Activated naive CD4-positive, alpha-beta T cell treated with anti-CD3 and anti-CD28 coated beads, Interleukin-2, amount 10 ng/mL, durations not matched to agents 7 days and 5 days (primary cell): Measurements from ENCODE around the gene CHD6.
A peak's percentile ranks its signal among the peaks of the same experiment; 100 is the strongest.

Experiments used
- CTCF ChIA-PET: fragments of 350-600 bp; sonication (Branson Sonifier 250); formaldehyde crosslinking; loops from one replicate; lab custom pipeline; 2021; ENCODE audit warnings: antibody characterized with exemption; lab: Charles Lee
- DNase-seq: peaks from one replicate; pipeline ENCODE4 v3.0.0-alpha.2; 2020
- H3K27ac Mint-ChIP-seq: one replicate; pipeline ENCODE4 v1.8.0; 2021; ENCODE audit warnings: mild to moderate bottlenecking, moderate library complexity, mixed read lengths
- H3K27me3 Mint-ChIP-seq: one replicate; pipeline ENCODE4 v1.8.0; 2021; ENCODE audit warnings: mild to moderate bottlenecking, mixed read lengths
- H3K36me3 Mint-ChIP-seq: one replicate; pipeline ENCODE4 v1.8.0; 2021; ENCODE audit warnings: mixed read lengths
- H3K4me1 Mint-ChIP-seq: one replicate; pipeline ENCODE4 v1.8.0; 2021; ENCODE audit warnings: mixed read lengths
- H3K4me3 Mint-ChIP-seq: one replicate; pipeline ENCODE4 v1.8.0; 2021; ENCODE audit warnings: mild to moderate bottlenecking, moderate library complexity, mixed read lengths
- H3K9me3 Mint-ChIP-seq: one replicate; pipeline ENCODE4 v1.8.0; 2021; ENCODE audit warnings: mixed read lengths

The CHD6 gene

DNA sequence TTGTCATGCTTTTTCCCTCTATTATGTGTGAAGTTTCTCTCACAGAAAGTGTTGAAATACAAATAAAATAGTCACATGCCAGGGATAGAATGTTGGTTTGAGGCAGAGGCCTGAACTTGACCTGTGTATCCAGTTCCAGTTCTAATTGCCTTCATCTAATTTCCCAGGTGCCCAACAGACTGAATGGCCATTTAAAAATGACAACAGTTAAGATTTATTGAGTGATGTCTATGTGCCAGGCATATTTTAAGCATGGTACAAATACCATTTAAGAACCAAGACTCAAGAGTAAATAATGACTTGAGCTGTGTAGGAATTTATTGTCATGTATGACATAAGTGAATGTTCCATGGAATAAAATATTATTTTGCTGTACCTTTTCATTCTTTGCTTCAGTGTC, 163.9 kb downstream of the CHD6 start:
- Mint-ChIP-seq H3K36me3 (peaks cover 50% of the 10 kb centered on the region), H3K4me3 (no peak overlapping the region), H3K9me3 (no peaks in the 10 kb centered on the region), H3K27me3 (no peaks in the 10 kb centered on the region), H3K4me1 (no peaks in the 10 kb centered on the region), H3K27ac (no peak overlapping the region)
- DNase-seq = no peak
- CTCF ChIA-PET = no interaction called here

DNA sequence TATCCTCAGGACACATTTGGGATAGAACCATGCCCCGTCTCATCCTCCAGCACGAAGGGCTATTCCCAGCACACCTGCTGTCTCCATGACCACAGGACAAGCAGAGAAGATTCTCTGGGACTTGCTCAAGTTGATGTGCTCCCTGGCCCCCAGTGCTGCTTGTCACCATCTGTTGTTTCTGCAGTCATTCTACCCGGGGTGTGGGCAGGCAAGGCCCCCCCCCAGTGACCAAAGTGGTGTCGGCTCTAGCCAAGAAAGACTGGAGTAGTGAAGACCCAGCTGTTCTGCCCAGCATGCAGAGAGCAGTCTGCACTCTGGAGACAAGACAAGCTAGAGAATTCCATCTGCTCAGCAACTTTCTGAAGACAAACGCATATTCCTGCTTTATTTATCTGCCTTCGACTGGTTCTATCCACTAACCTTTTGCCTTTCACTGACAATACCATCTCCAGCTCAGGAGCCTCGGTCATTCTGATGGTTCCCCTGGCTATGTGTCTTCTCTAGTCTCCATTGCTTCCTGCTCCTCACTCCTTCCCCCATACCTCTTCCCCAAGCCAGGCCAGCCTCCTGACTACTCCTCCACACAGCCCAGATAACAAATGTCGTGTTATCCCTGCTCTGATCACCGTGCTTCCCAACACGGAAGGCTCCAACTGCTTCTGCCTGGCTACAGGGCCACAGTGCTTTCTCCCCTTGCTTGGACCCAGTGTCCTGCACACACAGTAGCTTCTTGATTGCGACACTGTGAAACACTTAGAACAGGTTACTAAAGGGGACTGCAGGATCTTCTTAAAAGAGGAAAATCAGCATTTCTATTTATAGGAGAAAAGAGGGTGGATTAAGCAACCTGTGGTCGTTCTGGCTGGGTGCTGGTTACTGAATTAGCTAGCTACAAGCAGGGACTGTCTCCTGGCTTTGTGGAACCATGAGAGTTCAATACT, 164.9 kb downstream of the CHD6 start:
- CTCF ChIA-PET = no interaction called here
- peaks cover 50% of the 10 kb centered on the region for H3K36me3 Mint-ChIP-seq
- H3K27ac Mint-ChIP-seq = no peak overlapping the region
- no peaks in the 10 kb centered on the region for H3K27me3 Mint-ChIP-seq
- no peak for DNase-seq
- H3K9me3 Mint-ChIP-seq = no peaks in the 10 kb centered on the region
- H3K4me1 Mint-ChIP-seq = no peaks in the 10 kb centered on the region
- H3K4me3 Mint-ChIP-seq = no peak overlapping the region

DNA sequence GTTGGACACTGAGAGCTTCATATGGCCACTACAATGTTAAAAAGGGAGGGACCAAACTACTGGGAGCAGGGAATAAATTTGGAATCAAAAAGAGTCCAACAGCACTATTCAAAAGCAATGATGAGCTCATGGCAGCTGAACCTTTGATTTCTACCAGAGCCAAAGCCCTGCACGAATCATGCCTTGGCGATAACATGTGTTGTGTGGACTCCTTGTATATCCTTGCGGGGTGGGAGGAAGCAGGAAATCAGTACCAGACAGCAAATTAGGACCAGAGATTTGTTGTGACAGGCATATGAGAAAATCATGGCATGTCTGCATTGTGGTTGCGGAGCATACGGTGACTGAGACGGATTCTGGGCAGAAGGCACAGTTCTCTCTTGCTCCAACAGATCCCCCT, 166.0 kb downstream of the CHD6 start:
- Mint-ChIP-seq H3K4me1 (no peaks in the 10 kb centered on the region), H3K27me3 (no peaks in the 10 kb centered on the region), H3K36me3 (peaks cover 54% of the 10 kb centered on the region), H3K27ac (no peak overlapping the region), H3K4me3 (no peak overlapping the region), H3K9me3 (no peaks in the 10 kb centered on the region)
- CTCF ChIA-PET = no interaction called here
- no peak for DNase-seq

DNA sequence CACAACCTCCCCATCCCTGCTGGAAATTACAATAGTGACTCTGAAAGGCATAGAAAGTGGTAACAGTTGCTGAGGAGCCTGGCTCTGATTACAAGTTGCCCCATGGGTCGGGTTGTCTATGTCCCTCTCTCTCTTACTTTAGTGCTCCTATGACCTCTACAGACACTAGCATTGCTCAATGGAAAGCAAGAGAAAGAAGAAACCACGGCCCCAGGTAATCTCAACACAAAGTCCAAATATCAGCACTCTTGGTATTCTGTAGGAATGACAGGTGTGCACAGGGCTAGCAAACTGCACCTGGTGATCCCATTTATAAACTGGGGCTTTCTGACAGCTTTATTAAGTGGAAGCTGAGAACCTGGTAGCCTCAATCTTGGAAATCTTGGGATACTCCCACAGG, 171.2 kb downstream of the CHD6 start:
- Mint-ChIP-seq H3K27ac (no peak overlapping the region), H3K36me3 (peaks cover 55% of the 10 kb centered on the region), H3K4me3 (no peak overlapping the region), H3K9me3 (no peaks in the 10 kb centered on the region), H3K4me1 (peaks cover 6% of the 10 kb centered on the region), H3K27me3 (no peaks in the 10 kb centered on the region)
- DNase-seq = no peak
- CTCF ChIA-PET = no interaction called here

DNA sequence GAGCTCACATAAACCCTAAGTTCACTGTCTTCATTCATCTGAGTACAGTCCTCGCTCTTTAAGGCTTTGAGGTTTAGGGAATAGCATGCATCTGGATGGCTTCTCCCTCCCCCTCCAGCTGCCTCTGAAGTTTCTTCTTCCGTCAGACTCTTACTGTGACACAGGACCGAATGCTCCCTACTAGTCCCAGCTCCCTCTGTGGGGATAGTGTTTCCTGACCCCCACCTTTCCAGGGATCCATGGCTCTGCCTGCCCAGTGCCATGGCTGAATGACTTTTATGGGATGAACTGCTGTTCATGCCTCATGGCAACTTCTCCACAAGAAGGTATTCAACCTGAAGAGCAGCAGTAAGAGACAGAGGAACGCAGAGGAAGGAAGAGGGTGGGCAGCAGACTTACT, 171.7 kb downstream of the CHD6 start:
- no peaks in the 10 kb centered on the region for H3K9me3 Mint-ChIP-seq

DNA sequence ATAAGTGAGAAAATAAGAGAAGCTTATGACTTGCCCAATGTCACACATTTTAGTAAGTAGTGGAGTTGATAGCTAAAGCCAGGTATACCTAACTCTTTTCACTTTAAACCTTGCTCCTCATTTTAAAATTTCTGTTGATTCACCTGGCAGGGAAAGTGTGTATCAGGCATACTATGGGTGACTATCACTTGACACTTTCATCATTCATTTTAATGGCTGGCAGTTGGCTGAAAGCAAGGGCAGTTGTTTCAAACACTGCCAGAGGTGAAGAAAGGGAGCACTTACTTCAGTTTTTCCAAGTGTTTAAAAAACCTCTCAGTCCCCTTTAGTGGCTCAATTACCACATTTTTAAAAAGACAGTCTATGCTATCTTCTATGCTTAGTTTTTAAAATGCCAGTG, 173.4 kb downstream of the CHD6 start:
- H3K36me3 Mint-ChIP-seq = peaks cover 50% of the 10 kb centered on the region
- no peaks in the 10 kb centered on the region for H3K27me3 Mint-ChIP-seq
- no peaks in the 10 kb centered on the region for H3K9me3 Mint-ChIP-seq
- H3K27ac Mint-ChIP-seq = no peak overlapping the region
- H3K4me1 Mint-ChIP-seq = peaks cover 6% of the 10 kb centered on the region
- H3K4me3 Mint-ChIP-seq = no peak overlapping the region
- no peak for DNase-seq
- CTCF ChIA-PET = no interaction called here

More for the DNA sequence above, 171.7 kb downstream of the CHD6 start:
- CTCF ChIA-PET = no interaction called here
- DNase-seq = no peak
- Mint-ChIP-seq H3K4me1 (peaks cover 6% of the 10 kb centered on the region), H3K27me3 (no peaks in the 10 kb centered on the region), H3K36me3 (peaks cover 56% of the 10 kb centered on the region), H3K4me3 (no peak overlapping the region), H3K27ac (no peak overlapping the region)

DNA sequence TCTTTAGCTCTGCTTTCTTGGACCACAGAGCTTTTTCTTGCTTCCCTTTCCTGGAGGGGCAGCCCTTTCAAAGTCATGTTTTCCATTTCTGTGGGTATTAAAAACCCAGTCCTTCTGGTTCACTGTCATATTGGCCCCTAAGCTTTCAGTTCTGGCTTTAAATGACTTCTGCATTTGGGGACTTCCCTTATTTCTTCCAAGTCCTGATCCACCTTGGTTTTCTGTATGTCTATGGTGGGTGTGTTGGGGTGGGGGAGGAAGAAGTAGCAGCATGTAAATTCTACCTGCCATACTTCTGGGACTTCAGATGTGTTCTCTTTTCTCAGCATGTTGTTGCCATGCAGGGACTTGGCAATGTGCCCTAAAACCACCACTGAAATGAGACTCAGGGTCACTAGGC, 174.5 kb downstream of the CHD6 start:
- Mint-ChIP-seq H3K27ac (no peak overlapping the region), H3K4me1 (peaks cover 6% of the 10 kb centered on the region), H3K27me3 (no peaks in the 10 kb centered on the region), H3K4me3 (no peak overlapping the region), H3K36me3 (peaks cover 60% of the 10 kb centered on the region), H3K9me3 (no peaks in the 10 kb centered on the region)
- CTCF ChIA-PET = no interaction called here
- no peak for DNase-seq

DNA sequence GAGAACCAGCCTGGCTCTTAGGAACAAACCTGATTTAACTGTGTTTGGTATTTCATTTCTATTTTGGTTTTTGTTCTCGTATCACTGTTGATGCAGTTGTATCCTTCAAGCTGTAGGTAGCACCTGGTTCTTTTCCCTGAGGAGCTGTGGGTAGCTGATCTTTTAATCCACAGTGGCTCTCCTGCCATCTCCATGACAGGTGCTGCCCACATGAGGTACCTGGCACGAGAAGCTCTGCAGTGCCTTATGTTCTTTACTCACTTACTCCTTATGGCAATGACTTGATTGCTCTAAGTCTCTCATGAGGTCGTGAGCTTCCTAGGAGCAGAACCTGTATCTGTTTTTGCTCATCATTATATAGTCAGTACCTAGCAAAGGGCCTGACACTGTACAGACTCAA, 177.3 kb downstream of the CHD6 start:
- peaks cover 29% of the 10 kb centered on the region for H3K4me1 Mint-ChIP-seq
- no peak for DNase-seq
- H3K27me3 Mint-ChIP-seq = no peaks in the 10 kb centered on the region
- peaks cover 64% of the 10 kb centered on the region for H3K36me3 Mint-ChIP-seq
- CTCF ChIA-PET = no interaction called here
- H3K4me3 Mint-ChIP-seq = no peak overlapping the region
- H3K27ac Mint-ChIP-seq = no peak overlapping the region
- no peaks in the 10 kb centered on the region for H3K9me3 Mint-ChIP-seq

DNA sequence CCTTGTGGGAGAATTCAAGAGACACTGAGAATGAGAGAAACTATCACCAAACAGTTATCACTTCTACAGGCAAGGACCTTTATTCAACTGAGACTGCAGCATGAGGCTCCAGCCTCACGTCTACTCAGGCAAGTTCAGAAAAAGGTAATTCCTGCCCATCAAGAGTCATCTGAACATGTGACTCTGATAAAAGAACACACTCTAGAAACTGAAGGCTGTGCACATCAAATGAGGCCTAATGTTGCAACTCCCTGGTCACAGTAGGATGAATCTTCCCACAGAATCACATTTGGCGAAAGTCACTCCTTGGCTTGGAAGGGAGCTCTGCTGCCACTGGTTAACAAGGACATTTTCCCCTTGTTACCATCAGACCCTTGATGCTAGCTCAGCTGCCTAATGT, 180.3 kb downstream of the CHD6 start:
- no peaks in the 10 kb centered on the region for H3K27me3 Mint-ChIP-seq
- H3K4me1 Mint-ChIP-seq = peaks cover 43% of the 10 kb centered on the region
- CTCF ChIA-PET = no interaction called here
- H3K4me3 Mint-ChIP-seq = no peak overlapping the region
- no peaks in the 10 kb centered on the region for H3K9me3 Mint-ChIP-seq
- DNase-seq = no peak
- H3K27ac Mint-ChIP-seq = no peak overlapping the region
- H3K36me3 Mint-ChIP-seq = peaks cover 71% of the 10 kb centered on the region

DNA sequence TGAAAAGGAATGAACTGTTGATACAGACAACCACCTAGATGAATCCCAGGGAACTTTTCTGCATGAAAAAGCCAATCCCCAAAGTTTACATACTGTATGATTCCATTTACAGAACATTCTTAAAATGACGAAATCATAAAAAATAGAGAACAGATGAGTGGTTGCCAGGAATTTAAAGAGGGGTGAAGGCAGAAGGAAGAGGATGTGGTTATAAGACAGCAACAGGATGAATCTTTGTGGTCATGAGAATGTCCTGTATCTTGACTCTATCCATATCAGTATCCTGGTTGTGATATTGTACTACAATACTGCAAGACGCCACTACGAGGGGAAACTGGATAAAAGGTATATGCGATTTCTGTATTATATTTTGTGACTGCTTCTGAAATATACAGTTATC, 181.5 kb downstream of the CHD6 start:
- H3K4me1 Mint-ChIP-seq = peaks cover 51% of the 10 kb centered on the region
- no peaks in the 10 kb centered on the region for H3K27me3 Mint-ChIP-seq
- peak overlapping the region; percentile 66 for H3K27ac Mint-ChIP-seq

DNA sequence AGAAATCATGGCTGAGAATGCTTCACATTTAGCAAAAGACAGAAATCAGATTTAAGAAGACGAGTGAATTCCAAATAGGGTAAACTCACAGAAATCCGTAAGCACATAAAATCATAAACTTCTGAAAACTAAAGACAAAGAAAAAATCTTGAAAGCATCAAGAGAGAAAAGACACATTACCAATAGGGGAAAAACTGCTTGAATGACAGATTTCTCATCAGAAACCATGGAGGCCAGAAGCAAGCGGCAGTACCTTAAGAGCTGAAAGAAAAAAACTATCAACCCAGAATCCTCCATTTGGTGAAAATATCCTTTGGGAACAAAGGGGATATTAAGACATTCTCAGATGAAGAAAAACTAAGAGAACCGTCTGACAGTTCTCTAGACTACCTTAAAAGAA, 185.0 kb downstream of the CHD6 start:
- CTCF ChIA-PET = no interaction called here
- H3K36me3 Mint-ChIP-seq = peaks cover 73% of the 10 kb centered on the region
- H3K4me1 Mint-ChIP-seq = peaks cover 75% of the 10 kb centered on the region

More for the DNA sequence above, 181.5 kb downstream of the CHD6 start:
- CTCF ChIA-PET = no interaction called here
- DNase-seq = no peak
- Mint-ChIP-seq H3K36me3 (peaks cover 72% of the 10 kb centered on the region), H3K4me3 (no peak overlapping the region), H3K9me3 (no peaks in the 10 kb centered on the region)

DNA sequence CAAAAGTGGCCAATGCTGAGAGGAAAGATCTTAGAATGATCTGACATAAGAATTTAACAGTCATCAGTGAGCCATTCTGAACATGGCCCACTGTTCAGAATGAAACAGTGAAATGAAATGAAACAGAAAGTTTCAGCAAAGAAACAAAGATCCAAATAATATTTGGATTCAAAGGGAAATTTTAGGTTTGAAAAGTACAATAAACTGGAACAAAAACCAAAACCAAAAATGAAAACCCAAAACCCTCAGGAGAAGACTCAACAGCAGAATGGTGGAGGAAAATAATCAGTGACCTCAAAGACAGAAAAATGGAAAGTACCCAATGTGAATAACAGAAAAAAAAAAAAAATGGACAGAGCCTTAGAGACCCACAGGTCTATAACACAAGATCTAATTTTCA, 185.4 kb downstream of the CHD6 start:
- Mint-ChIP-seq H3K27me3 (no peaks in the 10 kb centered on the region), H3K36me3 (peaks cover 74% of the 10 kb centered on the region), H3K4me3 (no peak overlapping the region), H3K9me3 (peaks cover 2% of the 10 kb centered on the region), H3K4me1 (peaks cover 75% of the 10 kb centered on the region), H3K27ac (peak overlapping the region; percentile 73)
- CTCF ChIA-PET = no interaction called here
- DNase-seq = no peak

More for the DNA sequence above, 185.0 kb downstream of the CHD6 start:
- no peak for DNase-seq
- no peak overlapping the region for H3K27ac Mint-ChIP-seq
- no peaks in the 10 kb centered on the region for H3K27me3 Mint-ChIP-seq
- peaks cover 2% of the 10 kb centered on the region for H3K9me3 Mint-ChIP-seq
- H3K4me3 Mint-ChIP-seq = no peak overlapping the region

DNA sequence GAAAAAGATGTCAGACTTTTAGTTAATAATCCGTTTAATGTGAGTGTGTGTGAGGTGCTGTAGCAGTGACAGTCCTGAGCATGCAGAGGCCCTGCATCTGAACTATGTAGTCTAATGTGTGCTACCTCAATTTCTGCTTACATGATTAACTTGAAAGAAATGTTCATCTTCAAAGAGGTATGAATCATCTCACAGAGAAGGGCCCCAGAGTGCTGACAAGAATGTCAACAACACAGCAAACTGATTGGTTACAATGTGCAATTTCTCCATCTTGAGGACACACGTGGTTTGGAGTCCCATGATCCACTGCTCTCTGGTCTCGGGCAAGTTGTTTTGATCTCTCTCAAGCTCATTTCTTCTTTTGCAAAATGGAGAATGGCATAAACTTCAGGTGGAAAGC, 189.9 kb downstream of the CHD6 start:
- DNase-seq = peak; percentile 67
- Mint-ChIP-seq H3K9me3 (peaks cover 2% of the 10 kb centered on the region), H3K27ac (peak overlapping the region; percentile 96), H3K36me3 (peaks cover 75% of the 10 kb centered on the region), H3K27me3 (no peaks in the 10 kb centered on the region), H3K4me3 (no peak overlapping the region), H3K4me1 (peaks cover 52% of the 10 kb centered on the region)
- CTCF ChIA-PET = interaction anchor here (1.7 kb wide), 1 partner anchor 17 kb away, joined by 8 read pairs; no protein-coding TSS in a partner anchor

DNA sequence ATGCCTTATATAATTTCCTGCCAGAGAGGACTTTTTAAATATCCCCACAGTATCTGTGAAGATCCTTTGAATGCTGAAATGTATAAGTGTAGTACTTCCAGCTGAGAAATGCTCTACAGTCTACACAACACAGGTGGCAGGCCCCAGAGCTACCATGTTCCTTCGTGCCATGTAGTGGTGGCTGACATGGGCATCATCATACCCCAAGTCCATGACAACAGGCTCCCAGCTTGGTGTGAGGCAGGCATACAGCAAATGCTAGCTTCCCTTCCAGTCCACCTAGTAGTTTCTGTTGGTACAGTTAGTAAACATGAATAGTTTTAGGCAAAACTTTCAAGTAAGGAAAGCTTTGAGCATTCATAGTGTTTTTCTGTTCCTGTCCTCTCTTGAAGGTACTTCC, 190.3 kb downstream of the CHD6 start:
- H3K4me3 Mint-ChIP-seq = no peak overlapping the region
- H3K9me3 Mint-ChIP-seq = peaks cover 2% of the 10 kb centered on the region
- H3K27ac Mint-ChIP-seq = peak overlapping the region; percentile 96
- CTCF ChIA-PET = interaction anchor here (1.7 kb wide), 1 partner anchor 17 kb away, joined by 8 read pairs; no protein-coding TSS in a partner anchor
- H3K27me3 Mint-ChIP-seq = no peaks in the 10 kb centered on the region
- peaks cover 75% of the 10 kb centered on the region for H3K36me3 Mint-ChIP-seq
- no peak for DNase-seq
- peaks cover 48% of the 10 kb centered on the region for H3K4me1 Mint-ChIP-seq

DNA sequence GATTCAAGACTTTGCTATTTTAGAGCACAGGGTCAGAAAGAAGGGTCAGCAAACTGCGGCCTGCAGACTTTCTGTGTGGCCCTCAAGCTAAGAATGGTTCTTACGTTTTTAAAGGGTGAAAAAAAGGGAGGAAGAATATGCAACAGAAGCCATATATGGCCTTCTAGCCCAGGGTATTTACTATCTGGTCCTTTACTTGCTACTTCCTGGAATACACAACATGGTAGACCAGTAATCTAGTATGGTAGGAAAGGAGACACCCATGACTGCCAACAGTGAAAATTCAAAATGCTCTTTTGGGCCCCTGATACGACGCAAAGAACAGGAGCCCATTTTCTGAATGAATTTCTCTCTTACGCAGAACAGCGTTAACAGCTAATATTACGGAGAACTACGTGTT, 191.2 kb downstream of the CHD6 start:
- Mint-ChIP-seq H3K4me1 (peaks cover 42% of the 10 kb centered on the region), H3K4me3 (no peak overlapping the region), H3K27me3 (no peaks in the 10 kb centered on the region), H3K36me3 (peaks cover 77% of the 10 kb centered on the region), H3K27ac (peak overlapping the region; percentile 96), H3K9me3 (peaks cover 2% of the 10 kb centered on the region)
- DNase-seq = no peak
- CTCF ChIA-PET = interaction anchor here (0.9 kb wide), 1 partner anchor 16 kb away, joined by 3 read pairs; no protein-coding TSS in a partner anchor
